ENCODE measurements around the gene SLC23A2. TPM values are rescaled to one million over a fixed set of nuclear protein-coding genes. Genes with fewer than 3 reads are reported as not detected.

Gene SLC23A2
- total RNA-seq, 1 donor from 2014 or later, result 24.2 TPM

DNA sequence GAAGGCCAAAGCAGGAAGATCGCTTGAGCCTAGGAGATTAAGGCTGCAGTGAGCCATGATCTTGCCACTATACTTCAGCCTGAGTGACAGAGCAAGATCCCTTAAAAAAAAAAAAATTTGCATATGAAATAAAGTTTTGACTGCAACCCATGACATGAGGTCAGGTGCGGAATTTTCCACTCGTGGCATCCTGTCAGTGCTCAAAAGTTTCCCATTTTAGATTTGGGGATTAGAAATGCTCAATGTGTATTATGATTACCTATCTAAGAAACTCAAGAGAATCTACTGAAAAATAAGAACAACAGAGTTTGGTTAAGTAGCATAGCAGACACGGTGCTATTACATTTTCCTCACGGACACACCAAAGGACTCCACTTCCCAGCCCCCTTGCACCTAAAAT lies 11.7 kb downstream of the SLC23A2 start:
- no peak for DNase-seq (ENCODE audit: low spot score)
- no peak for TF ChIP-seq CTCF (IDR thresholded peaks at IDR 0.05)
- no peaks in the 10 kb centered on the region for H3K9me3 Mint-ChIP-seq (ENCODE audit: low read depth)
- peaks cover 20% of the 10 kb centered on the region for H3K4me1 Mint-ChIP-seq (ENCODE audit: low read depth)
- H3K27me3 Mint-ChIP-seq (ENCODE audit: low read depth), result no peaks in the 10 kb centered on the region
- no peaks in the 10 kb centered on the region for H3K36me3 Mint-ChIP-seq (ENCODE audit: low read depth)
- H3K27ac Mint-ChIP-seq (ENCODE audit: unreplicated experiment), result no peak overlapping the region
- H3K4me3 Mint-ChIP-seq (ENCODE audit: unreplicated experiment), result no peak overlapping the region

- Mint-ChIP-seq H3K9me3 (ENCODE audit: low read depth) (no peaks in the 10 kb centered on the region), H3K27ac (ENCODE audit: unreplicated experiment) (peak overlapping the region; percentile 45), H3K4me1 (ENCODE audit: low read depth) (peaks cover 22% of the 10 kb centered on the region), H3K4me3 (ENCODE audit: unreplicated experiment) (no peak overlapping the region), H3K36me3 (ENCODE audit: low read depth) (no peaks in the 10 kb centered on the region), H3K27me3 (ENCODE audit: low read depth) (no peaks in the 10 kb centered on the region)
- DNase-seq (ENCODE audit: low spot score), result no peak
- no peak for TF ChIP-seq CTCF (IDR thresholded peaks at IDR 0.05)
Measured at GRCh38 chr20:4987130-4987529, 14.2 kb downstream of the SLC23A2 start.

GRCh38 chr20:4985658-4986057 lies 15.7 kb downstream of the SLC23A2 start:
- Mint-ChIP-seq H3K36me3 (ENCODE audit: low read depth) (no peaks in the 10 kb centered on the region), H3K4me3 (ENCODE audit: unreplicated experiment) (no peak overlapping the region), H3K9me3 (ENCODE audit: low read depth) (no peaks in the 10 kb centered on the region), H3K27ac (ENCODE audit: unreplicated experiment) (no peak overlapping the region), H3K27me3 (ENCODE audit: low read depth) (no peaks in the 10 kb centered on the region), H3K4me1 (ENCODE audit: low read depth) (peaks cover 25% of the 10 kb centered on the region)
- no peak for TF ChIP-seq CTCF (IDR thresholded peaks at IDR 0.05)
- no peak for DNase-seq (ENCODE audit: low spot score)

GRCh38 chr20:4982281-4982680 lies 19.0 kb downstream of the SLC23A2 start:
- peaks cover 32% of the 10 kb centered on the region for H3K4me1 Mint-ChIP-seq (ENCODE audit: low read depth)
- no peak for TF ChIP-seq CTCF (IDR thresholded peaks at IDR 0.05)
- H3K27ac Mint-ChIP-seq (ENCODE audit: unreplicated experiment), result no peak overlapping the region
- H3K4me3 Mint-ChIP-seq (ENCODE audit: unreplicated experiment), result no peak overlapping the region
- H3K9me3 Mint-ChIP-seq (ENCODE audit: low read depth), result no peaks in the 10 kb centered on the region
- no peaks in the 10 kb centered on the region for H3K27me3 Mint-ChIP-seq (ENCODE audit: low read depth)
- no peaks in the 10 kb centered on the region for H3K36me3 Mint-ChIP-seq (ENCODE audit: low read depth)
- no peak for DNase-seq (ENCODE audit: low spot score)

DNA sequence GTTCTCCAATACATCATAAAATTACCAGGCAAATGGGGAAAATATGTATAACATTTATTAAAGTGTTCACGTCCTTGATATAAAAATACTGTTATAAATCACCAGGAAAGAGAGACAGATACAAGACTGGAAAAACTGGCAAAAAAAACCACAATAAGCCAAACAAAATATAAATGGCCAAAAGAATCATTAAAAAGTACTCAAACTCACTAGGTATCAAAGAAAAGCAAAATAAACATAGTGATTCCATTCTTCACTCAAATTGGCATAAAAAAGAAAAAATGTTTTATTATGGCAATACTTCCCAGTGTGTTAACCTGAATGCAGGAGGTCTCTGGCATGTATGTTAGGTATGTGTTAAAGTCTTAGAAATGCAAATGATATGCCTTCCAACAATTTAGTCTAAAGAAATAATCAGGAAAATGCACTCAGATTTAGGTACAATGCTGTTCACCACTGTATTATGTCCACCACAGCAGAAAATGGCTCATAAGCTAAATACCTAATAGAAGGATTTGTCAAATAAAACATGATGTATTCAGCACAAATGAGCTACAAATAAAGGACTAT lies 21.4 kb downstream of the SLC23A2 start:
- Mint-ChIP-seq H3K4me3 (ENCODE audit: unreplicated experiment) (no peak overlapping the region), H3K36me3 (ENCODE audit: low read depth) (no peaks in the 10 kb centered on the region), H3K27me3 (ENCODE audit: low read depth) (no peaks in the 10 kb centered on the region), H3K9me3 (ENCODE audit: low read depth) (no peaks in the 10 kb centered on the region), H3K4me1 (ENCODE audit: low read depth) (peaks cover 22% of the 10 kb centered on the region), H3K27ac (ENCODE audit: unreplicated experiment) (no peak overlapping the region)
- no peak for DNase-seq (ENCODE audit: low spot score)
- no peak for TF ChIP-seq CTCF (IDR thresholded peaks at IDR 0.05)

All from chondrocyte (in vitro differentiated cells).